Superior temporal gyrus (tissue), 1 donor: ENCODE results near the gene CAPN15.
"Not testable (repeated sequence)": the region's sequence is repeated elsewhere in the genome, so short reads cannot be mapped to it uniquely, and the experiment has no call there.

Experiments
- DNase-seq: peaks from one replicate; pipeline ENCODE4 v3.0.0-alpha.2; 2016; ENCODE audit errors: extremely low spot score

The CAPN15 gene

GRCh38 chr16:506246-506546 is 21.3 kb upstream of the CAPN15 start:
- DNase-seq: no peak

GRCh38 chr16:507527-507926 is 20.0 kb upstream of the CAPN15 start:
- DNase-seq: not testable (repeated sequence)

GRCh38 chr16:507996-508395 is 19.5 kb upstream of the CAPN15 start:
- peak; percentile 35 for DNase-seq

- DNase-seq: no peak
These were observed 18.4 kb upstream of the CAPN15 start for GRCh38 chr16:508884-509736.

- DNase-seq: no peak
These were observed 17.3 kb upstream of the CAPN15 start for GRCh38 chr16:510066-510825.

- DNase-seq: no peak
These were observed 14.7 kb upstream of the CAPN15 start for GRCh38 chr16:512802-513201.

- DNase-seq: no peak
These were observed 13.6 kb upstream of the CAPN15 start for GRCh38 chr16:513950-514349.

GRCh38 chr16:515175-515938 is 12.2 kb upstream of the CAPN15 start:
- DNase-seq: no peak

GRCh38 chr16:515939-516226 is 11.6 kb upstream of the CAPN15 start:
- no peak for DNase-seq

- DNase-seq: no peak
These were observed 11.2 kb upstream of the CAPN15 start for GRCh38 chr16:516301-516700.

- no peak for DNase-seq
These were observed 8.7 kb upstream of the CAPN15 start for GRCh38 chr16:518858-519257.

GRCh38 chr16:519425-519824 is 8.1 kb upstream of the CAPN15 start:
- no peak for DNase-seq

- no peak for DNase-seq
These were observed 7.4 kb upstream of the CAPN15 start for GRCh38 chr16:519841-520687.

- no peak for DNase-seq
These were observed 6.7 kb upstream of the CAPN15 start for GRCh38 chr16:520847-521246.

GRCh38 chr16:521381-522210 is 5.9 kb upstream of the CAPN15 start:
- DNase-seq: no peak

GRCh38 chr16:522320-523096 is 5.0 kb upstream of the CAPN15 start:
- no peak for DNase-seq

- no peak for DNase-seq
These were observed 4.3 kb upstream of the CAPN15 start for GRCh38 chr16:523097-523741.

- DNase-seq: no peak
These were observed 3.1 kb upstream of the CAPN15 start for GRCh38 chr16:524274-525040.

GRCh38 chr16:525123-525519 is 2.4 kb upstream of the CAPN15 start:
- DNase-seq: no peak
